Spleen (tissue), 7 donors: ENCODE results near the gene CDK18.

Experiments used
- POLR2A ChIP-seq, 3 donors: fragments of 450-650 bp; IDR thresholded peaks; one replicate each; pipeline ENCODE4 v1.5.1; 2017; ENCODE audit warnings: antibody characterized with exemption in 3 of 3, mild to moderate bottlenecking in 1 of 3
- POLR2AphosphoS5 ChIP-seq, 3 donors: sonication (generic); formaldehyde crosslinking; IDR thresholded peaks; one replicate each; pipeline ENCODE4 v1.5.1; 2017; ENCODE audit warnings: antibody characterized with exemption in 3 of 3
- TF ChIP-seq, protein P1 (sequence below), 11 experiments: fragments of 200-600 bp in 7 of 11; fragments of 450-650 bp in 4 of 11; sonication (generic) in 4 of 11; IDR thresholded peaks in 8 of 11; conservative IDR thresholded peaks in 3 of 11; 1 replicate in 7 of 11; 2 replicates in 4 of 11; pipeline versions ENCODE4 v1.4.0 to v1.8.0; 2016 to 2021; ENCODE audit warnings: antibody characterized with exemption in 11 of 11, inconsistent platforms in 4 of 11, mild to moderate bottlenecking in 1 of 11
- donor health status: DM: no; HTN: no; CAD: no; lungs with moderate emphysema.
- donor health status: DM: no; HTN: no; CAD: no.
- donor health status: DM: no; HTN: no; CAD: no.

DNA sequence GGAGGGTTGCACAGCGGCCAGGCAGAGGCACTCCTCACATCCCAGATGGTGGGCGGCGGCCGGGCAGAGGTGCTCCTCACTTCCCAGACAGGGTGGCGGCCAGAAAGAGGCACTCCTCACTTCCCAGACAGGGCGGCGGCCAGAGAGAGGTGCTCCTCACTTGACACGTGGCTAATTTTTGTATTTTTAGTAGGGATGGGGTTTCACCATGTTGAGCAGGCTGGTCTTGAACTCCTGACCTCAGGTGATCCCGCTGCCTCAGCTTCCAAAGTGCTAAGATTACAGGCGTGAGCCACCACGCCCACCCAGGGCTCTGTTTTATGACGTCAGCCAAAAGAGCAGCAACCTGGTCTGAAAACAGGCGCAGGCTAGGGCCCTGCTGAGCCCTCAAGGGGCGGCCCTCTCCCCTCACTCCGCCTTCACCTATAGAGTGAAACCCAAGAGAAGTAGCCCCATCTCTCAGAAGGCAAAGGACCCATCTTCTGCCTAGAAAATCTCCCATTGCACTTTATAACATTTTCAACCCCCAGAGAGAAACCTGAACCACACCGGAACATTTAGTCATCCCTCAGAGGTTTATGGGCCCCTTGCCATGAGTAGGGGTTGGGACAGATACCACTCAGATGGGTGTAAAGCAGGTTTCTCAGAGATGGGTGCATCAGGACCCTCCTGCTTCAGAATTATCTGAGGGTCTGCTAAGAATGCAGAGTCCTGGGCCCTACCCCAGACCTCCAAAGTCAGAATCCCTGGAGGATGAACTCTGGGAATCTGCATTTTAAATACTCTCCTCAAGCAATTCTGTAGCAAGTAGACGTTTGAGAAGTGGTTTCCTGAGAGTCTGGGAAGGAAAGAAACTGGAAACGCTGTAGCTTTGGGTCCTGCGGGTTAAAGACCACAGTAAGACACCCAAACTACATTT is 40.8 kb downstream of the CDK18 start:
- TF ChIP-seq, protein P1, sequence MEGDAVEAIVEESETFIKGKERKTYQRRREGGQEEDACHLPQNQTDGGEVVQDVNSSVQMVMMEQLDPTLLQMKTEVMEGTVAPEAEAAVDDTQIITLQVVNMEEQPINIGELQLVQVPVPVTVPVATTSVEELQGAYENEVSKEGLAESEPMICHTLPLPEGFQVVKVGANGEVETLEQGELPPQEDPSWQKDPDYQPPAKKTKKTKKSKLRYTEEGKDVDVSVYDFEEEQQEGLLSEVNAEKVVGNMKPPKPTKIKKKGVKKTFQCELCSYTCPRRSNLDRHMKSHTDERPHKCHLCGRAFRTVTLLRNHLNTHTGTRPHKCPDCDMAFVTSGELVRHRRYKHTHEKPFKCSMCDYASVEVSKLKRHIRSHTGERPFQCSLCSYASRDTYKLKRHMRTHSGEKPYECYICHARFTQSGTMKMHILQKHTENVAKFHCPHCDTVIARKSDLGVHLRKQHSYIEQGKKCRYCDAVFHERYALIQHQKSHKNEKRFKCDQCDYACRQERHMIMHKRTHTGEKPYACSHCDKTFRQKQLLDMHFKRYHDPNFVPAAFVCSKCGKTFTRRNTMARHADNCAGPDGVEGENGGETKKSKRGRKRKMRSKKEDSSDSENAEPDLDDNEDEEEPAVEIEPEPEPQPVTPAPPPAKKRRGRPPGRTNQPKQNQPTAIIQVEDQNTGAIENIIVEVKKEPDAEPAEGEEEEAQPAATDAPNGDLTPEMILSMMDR (IDR thresholded peaks at IDR 0.05 in 8 of 11, conservative IDR thresholded peaks at IDR 0.05 in 3 of 11), result no peak
- TF ChIP-seq POLR2A (IDR thresholded peaks at IDR 0.05) (no peak), POLR2AphosphoS5 (IDR thresholded peaks at IDR 0.05) (no peak)
